Left kidney (tissue), 2 donors: ENCODE measurements around the gene PDZD7. TPM values are rescaled to one million over a fixed set of nuclear protein-coding genes. Genes with fewer than 3 reads are reported as not detected.
"Not testable (repeated sequence)": the region's sequence is repeated elsewhere in the genome, so short reads cannot be mapped to it uniquely, and the experiment has no call there.

Experiments
- DNase-seq: peaks from one replicate; pipeline ENCODE4 v3.0.0-alpha.2; 2013
- polyA plus RNA-seq: library from polyadenylated mRNA; unstranded; fragments of 120-200 nt; gene quantifications from one replicate; pipeline ENCODE4 v1.2.1, GENCODE V29; 2013; ENCODE audit not compliant: insufficient read length

Gene PDZD7
- polyA plus RNA-seq, 1 donor: 3.3 TPM

DNA sequence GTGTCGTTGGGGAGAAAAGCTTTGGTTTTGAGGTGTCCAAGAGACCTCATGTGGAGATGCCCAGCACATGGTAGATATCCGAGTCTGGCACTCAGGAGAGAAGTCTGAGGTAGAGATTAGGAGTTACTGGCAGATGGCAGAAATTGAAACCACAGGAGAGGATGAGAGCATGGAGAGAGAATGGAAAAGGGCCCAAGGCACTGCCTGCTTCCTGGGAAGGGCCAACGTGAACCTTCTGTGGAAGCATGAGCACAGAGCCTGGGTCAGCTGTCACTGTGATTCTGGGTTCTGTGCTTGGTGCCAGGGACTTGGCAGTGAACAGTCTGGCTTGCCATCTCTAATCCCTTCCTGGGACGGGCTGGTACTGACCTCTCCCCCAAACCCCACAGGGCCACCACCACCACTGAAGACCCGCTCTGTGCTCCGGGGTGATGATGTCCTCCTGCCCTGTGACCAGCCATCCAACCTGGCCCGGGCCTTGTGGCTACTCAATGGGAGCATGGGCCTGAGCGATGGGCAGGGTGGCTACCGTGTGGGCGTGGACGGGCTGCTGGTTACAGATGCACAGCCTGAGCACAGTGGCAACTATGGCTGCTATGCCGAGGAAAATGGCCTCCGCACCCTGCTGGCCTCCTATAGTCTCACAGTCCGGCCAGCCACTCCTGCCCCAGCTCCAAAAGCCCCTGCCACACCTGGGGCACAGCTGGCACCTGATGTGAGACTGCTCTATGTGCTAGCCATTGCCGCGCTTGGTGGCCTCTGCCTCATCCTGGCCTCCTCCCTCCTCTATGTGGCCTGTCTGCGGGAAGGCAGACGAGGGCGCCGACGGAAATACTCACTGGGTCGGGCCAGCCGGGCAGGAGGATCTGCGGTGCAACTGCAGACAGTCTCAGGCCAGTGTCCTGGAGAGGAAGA is 47.8 kb downstream of the PDZD7 start:
- no peak for DNase-seq

DNA sequence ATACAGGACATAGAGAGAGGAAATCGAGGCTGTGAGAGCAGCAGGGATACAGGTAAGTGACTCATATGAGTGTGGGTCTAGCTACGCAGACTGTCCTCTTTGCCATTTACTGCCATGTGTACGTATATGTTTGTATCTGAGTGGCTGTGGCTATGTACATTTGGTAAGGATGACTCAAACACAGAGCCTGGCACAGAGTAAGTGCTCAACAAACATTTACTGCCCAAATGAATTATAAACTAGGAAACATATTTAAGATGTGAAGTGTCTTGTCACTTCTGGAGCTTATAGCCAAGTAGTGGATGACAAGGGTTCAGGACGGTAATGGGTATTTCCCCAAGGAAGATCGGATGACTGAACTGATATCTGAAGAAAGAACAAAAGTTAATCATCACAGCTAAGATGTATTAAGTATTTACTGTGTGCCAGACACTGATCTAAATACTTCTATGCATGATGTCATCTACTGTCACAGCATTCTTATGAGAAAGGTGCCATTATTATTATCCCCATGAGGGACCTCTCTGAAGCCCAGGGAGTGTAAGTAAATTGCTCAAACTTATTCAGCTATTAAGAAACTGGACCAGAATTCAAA is 49.7 kb downstream of the PDZD7 start:
- DNase-seq: no peak

DNA sequence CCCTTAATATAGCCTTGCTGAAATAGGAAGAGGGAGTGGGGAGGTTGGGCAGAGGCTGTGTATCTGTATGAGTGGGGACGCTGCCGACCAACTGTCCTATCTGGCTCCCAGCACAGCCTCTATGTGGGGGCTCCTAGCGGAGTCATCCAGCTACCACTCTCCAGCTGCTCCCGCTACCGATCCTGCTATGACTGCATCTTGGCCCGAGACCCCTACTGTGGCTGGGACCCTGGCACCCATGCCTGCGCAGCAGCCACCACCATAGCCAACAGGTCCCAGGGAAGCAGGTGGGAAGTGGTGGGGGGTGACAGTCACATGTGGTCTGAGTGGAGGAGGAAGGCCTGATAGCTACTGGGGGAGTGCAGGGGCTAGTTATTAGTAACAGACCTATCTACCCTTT is 50.2 kb downstream of the PDZD7 start:
- no peak for DNase-seq

DNA sequence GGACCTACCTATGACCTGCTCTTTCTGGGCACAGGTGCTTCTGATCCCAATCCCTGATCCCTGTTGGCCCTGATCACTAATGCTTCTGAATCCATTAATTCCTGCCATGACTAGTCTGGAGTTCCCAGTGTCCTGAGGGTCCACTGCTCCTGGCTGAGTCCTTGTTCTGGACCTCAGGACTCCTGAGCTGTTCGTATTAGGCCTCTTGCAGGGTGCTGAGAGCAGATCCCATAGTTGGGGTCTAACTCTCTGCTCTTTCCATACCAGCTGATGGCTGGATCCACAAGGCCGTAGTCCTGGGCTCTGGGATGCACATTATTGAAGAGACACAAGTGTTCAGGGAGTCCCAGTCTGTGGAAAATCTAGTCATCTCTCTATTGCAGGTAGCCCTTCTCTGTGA is 50.6 kb downstream of the PDZD7 start:
- DNase-seq: no peak

DNA sequence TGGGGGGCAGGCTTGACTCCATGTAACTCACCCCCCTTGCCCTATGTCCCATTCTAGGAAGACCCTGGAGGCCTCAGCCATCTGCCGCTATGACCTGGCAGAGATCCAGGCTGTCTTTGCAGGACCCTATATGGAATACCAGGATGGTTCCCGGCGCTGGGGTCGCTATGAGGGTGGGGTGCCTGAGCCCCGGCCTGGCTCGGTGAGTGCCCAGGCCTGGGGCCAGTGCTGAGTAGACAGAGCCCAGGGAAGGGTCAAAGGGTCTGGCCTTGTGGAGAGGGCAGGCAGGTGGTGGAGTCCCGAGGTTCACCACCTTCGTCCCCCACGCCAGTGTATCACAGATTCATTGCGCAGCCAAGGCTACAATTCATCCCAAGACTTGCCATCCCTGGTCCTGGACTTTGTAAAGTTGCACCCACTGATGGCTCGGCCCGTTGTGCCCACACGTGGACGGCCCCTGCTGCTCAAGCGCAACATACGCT is 51.1 kb downstream of the PDZD7 start:
- no peak for DNase-seq

DNA sequence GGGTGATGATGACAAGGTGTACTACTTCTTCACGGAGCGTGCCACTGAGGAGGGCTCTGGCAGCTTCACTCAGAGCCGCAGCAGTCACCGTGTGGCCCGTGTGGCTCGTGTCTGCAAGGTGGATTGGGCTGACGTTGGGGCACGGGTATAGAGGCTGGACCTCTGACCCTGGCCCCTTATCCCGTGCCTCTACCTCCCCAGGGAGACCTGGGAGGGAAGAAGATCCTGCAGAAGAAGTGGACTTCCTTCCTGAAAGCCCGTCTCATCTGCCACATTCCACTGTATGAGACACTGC is 52.1 kb downstream of the PDZD7 start:
- no peak for DNase-seq

DNA sequence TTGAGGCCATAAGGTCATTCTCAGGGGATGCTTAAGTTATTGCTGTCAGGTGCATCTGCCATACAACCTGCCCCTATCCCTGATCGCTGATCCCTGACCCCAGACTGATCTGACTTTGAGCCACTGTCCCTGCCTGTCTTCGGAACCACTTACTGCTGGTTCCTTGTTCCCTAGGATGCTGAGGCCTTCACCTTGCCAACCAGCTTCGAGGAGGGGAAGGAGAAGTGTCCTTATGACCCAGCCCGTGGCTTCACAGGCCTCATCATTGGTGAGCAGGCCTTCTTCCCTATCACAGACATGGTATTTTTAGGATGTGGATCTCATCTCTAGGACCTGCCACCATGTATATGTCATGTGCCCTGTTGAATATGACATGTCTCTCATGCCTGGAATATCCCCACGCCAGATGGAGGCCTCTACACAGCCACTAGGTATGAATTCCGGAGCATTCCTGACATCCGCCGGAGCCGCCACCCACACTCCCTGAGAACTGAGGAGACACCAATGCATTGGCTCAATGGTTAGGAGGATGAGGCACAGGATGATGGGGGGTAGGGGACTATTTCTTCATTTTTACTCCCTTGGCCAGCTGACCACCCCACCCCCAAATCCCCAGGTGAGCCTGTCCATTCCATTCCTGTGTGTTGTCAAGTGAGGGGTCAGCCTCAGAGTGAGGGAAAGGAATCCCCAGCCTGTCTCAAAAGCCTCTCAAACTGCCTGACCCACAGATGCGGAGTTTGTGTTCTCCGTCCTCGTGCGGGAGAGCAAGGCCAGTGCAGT is 52.6 kb downstream of the PDZD7 start:
- DNase-seq: no peak

DNA sequence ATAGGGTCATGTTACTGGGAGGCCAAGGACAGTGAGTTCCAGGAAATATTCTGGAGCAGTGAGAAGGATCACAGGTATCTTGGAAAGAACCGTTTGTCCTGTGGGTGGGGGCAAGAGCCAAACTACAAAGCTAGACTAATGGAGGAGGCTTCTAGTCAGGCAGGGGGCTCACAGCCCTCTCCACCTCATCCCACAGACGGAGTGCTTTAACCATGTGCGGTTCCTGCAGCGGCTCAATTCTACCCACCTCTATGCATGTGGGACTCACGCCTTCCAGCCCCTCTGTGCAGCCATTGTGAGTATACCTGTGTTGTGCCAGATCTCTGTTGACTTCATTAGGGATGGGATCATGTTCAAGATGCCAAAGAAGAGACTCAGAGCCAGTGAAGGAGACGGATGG is 53.5 kb downstream of the PDZD7 start:
- DNase-seq: no peak

DNA sequence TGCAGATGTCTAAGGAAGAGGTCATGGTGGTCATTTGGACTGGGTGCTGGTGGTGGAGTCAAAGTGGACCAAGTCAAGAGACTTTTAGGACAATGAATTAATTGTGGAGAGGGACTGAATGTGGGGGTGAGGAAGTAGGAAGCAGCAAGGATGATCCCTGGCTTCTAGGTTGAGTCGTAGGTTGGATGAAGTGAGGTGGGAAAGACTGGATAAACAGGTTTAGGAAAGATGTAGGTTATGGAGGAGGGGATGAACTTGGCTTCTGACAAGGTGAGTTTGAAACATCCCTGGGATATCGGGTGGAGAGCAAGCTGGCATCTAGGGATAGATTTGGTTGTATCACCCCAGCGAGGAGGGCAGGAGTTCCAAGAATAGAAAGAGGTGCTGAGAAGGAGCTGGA is 54.0 kb downstream of the PDZD7 start:
- DNase-seq: no peak

DNA sequence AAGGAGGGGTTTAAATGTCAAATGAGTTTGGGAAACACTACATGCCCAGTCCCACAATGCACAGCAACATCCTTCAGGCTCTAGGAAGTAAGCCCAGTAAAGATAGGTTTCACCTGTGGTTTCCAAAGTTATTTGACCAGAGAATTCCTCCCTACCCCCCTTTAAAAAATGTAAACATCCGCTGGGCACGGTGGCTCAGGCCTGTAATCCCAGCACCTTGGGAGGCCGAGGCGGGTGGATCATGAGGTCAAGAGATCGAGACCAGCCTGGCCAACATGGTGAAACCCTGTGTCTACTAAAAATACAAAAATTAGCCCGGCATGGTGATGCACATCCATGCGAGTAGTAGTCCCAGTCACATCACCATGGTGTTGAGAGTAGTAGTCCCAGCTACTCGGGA is 55.5 kb downstream of the PDZD7 start:
- not testable (repeated sequence) for DNase-seq

DNA sequence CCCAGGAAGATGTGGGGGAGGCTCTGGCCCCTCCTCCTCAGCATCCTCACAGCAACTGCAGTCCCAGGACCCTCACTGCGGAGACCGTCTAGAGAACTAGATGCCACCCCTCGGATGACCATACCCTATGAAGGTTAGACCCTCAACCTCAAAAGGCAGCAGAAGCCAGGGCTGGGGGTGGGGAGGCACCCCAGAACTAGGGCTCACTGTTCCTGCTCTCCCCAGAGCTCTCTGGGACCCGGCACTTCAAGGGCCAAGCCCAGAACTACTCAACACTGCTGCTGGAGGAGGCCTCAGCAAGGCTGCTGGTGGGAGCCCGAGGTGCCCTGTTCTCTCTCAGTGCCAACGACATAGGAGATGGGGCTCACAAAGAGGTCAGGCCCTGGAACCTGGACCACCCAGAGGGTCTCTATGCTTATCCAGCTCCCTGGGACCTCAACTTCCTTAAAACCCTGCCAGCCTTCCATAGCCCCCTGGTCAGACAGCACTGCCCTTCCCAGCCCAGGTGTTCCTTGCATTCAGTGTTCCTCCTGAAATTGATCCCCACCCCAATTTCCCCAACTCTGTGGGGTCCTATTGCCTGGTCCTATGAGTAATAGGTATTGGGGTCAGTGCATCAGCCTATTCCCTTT is 57.9 kb downstream of the PDZD7 start:
- DNase-seq: no peak

DNA sequence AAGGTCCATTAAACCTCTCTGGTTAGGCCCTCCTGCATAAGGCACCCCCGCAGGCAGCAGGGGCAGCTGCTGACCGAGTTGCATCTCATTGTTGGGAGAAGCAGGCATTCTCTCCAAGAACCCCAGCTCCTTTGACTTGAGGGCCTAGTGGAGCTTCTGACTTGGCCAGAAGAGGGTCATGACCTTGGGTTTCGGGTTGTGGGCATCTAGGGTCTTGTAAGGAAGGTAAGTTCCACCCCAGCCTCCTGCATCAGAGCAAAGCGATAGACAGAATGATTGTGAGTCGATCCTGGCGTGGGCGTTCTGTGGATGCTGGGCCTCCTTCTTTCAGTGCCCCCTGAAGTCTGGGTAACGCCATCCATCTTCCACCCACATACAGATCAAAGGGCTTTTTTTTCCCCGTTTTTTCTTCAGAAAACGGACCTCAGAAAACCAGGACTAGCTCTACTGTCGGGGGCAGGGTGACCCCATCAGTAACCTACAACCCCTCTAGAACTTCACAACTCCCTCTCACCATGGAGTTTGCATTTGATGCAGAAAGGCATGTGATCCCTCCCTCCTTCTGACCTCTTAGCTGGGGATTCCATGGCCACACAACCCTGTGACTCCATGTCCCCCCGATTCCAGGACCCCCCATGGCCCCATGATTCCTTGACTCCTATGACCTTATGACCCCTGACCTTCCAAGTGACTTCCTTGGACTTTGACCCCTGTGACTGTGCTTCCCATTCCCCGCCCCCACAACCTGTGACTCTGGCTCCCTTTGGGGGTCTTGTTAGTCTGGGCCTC is 58.6 kb downstream of the PDZD7 start:
- DNase-seq: no peak

DNA sequence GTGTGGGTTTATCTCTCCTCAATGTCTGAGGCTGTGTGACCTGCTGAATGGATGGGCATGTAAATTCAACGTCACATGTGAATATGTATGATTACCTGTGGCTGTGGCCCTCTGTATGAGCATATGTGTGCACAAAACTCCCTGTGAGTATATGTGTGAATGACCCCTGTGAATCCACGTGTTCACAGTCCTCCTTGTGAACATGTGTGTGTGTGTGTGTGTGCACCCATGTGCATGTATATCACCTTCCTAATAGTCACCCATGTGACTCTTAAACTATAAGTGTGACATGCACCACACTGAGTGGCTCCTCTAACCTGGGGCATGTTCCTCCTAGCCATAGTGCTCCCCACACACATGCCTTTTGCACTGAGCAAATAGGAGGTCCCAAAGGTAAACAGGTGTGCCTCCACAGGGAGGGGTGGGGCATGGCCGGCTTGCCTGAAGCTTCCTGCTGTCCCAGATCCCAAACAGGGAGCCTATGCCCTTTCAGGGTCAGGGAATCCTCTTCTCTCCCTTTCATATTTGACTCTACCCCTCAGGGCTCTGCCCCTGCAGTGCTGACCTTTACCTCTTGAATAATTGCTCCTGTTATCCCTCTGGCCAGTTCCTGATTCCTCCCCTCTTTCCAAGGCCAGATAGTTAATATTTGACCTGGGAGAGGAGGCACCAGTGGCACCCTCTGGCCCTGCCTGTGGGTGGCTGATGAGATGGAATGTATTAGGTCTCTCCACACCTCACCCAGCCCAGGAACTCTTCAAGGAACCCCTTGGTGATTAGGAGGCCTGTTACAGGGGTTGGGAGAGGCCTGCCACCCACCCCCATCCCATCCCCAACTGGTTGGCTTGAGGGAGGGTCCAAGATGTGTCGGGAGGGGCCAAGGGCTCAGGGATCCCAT is 59.8 kb downstream of the PDZD7 start:
- DNase-seq: no peak

DNA sequence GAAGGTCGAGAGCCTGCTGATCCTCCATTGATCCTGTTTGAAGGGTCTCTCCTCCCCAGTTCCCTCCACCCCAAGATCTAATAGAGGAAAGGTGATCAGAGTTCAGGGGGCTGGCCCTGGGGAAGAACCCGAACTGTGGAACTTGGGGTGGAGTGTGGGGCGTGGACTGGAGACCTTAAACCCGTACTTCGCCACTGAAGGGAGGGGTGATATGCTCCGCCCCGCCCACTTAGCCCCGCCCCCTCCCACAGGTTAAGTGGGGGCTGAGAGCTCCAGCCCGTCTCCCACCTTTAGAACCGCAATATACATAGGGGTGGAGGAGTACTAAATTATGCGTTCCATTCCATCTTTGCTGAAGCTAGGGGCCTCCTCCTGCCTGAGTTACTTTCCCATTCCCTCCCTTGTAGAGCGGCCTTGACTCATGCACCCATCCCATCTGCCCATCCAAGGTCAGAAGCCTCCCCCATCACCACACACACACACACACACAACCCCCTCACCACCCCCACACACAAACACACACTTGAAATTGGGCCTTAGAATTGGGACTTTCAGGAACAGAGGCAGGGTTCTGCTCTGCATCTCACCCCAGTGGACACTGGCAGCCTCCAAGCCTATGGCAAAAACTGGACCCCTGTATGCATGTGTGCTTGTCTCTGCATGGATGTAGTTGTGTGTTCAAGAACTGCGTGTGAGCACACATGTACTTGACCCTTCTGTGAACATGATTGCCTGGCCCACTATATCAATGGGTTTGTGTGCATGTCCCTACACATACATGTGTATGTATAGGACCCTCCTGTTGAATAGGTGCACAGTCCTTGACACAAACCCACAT is 60.6 kb downstream of the PDZD7 start:
- no peak for DNase-seq

DNA sequence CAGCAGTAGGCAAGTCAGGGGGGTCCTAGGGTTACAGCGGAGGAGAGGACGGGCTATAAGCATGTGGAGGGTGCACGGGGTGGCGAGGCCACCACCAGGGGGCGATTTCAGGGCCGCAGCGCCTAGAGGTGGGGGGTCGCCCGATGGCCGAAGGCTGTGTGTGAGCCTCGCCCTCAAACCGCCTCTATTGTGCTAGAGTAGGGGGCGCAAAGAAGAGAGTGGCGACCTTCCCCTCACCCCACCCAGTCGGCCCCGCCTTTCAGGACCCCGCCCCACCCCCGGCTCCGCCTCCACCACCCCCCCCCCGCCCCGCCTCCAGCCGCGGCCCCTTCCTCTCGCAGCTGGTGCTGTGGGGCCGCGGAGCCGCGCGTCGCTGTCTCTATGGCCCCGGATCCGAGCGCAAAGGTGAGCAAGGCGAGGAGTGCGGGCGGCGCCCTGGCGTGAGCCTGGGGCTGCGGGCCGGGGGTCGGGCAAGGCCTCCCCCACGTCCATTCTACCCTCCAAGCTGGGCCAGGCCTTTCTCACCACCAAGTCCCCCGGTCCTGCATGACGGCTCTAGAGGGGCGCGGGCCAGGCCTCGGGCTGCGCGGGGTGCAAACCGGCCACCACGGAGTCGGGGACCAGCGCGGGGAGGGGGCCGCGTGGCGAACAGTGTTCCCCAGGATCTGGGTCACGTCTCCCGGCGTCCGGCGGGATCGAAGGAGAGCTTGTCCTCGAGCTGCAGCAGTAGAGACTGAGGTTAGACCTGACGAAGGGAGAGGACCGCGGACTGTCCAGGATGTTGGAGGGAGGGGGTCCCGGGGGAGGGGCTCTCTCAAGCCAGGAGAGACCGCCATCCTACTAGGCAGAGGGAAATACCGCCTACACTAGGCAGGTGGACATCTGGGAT is 61.5 kb downstream of the PDZD7 start, which contains the start of gene SEMA4G:
Gene SEMA4G, plus strand, starts transcription at position 318 of the 889 bp plus-strand sequence. CDS start 3,409 bp downstream, outside the sequence.
- DNase-seq: peak; percentile 35

DNA sequence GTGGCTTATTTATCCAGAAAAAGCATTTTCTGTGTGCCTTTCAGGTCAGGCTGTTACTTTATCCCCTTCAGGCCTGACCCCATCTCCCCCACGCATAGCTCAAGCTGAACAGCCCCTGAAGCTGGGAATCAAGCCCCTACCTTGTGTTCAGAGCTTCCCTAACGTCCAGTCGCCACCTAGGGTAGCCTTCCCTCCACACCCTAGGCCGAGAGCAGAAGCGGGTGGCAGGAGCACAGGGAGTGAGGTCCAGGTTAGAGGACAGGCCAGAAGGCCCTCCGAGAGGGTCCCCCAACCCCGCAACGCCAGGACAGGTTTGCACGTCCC is 62.1 kb downstream of the PDZD7 start:
- no peak for DNase-seq

DNA sequence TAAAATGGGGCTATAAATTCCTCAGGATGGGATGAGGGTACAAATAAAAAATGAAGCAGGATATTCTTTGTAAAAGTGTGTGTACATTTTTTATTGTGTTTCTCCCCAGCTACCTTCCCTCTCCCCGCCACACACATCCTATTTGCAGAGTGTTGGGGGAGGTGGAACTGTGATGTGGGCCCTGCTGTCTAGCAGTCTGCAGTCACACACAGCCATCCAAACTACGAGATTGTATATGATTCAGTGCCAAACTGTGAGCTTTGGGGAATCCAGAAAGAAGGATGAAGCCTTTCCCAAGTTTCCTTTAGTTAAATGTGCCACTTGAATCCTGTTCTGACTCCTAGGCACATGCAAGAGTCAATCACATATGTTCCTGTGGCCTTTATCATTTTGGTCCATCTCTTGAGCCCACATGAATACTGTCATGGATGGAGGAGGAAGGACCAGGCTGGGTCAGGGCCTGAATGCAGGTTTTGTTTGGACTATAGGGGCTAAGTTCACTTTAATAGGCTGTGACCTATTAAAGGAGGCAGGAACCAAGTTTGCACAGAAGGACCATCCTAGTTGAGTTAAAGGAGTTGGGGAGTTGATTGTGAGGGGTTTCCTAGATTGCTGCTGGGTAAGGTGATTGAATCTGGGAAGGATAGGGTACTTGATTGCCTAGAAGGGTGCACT is 62.7 kb downstream of the PDZD7 start:
- DNase-seq: no peak

DNA sequence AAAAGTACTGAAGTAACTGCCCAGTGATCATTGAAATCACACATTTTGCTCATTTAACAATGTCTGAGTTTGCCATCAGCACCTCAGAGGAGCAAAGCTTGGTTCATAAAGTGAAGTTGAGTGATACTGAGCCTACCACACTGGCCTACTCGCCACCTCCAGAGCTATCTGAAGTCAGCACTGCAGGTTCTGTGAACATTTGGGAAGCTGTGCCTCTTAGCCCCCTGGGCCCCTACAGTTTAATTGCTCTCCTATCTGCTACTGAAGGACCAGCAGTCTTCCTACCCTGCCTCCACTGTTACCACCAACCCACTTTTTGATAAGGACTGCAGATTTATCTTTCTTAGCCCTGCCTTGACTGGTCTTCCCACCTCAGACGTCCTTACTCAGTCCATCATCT is 63.6 kb downstream of the PDZD7 start:
- DNase-seq: no peak
